Mesenchymal stem cell (in vitro differentiated cells and primary cell): ENCODE measurements around the gene RPTOR.
A peak's percentile ranks its signal among the peaks of the same experiment; 100 is the strongest.

Experiments
- DNase-seq: peaks from one replicate; pipeline ENCODE4 v3.0.0-alpha.2; 2013
- H2AFZ ChIP-seq: one replicate; pipeline ENCODE4 v1.6.1; 2013; ENCODE audit warnings: low read depth, mild to moderate bottlenecking, control low read depth, inconsistent platforms, low read length, moderate library complexity
- H2AK5ac ChIP-seq: 2 replicates; pipeline ENCODE4 v1.6.1; 2013; ENCODE audit warnings: low read length, moderate library complexity, mild to moderate bottlenecking, inconsistent platforms; ENCODE audit not compliant: severe bottlenecking
- H2BK120ac ChIP-seq: one replicate; pipeline ENCODE4 v1.6.1; 2013; ENCODE audit warnings: low read depth, mild to moderate bottlenecking, inconsistent platforms, low read length, moderate library complexity
- H2BK12ac ChIP-seq, 2 experiments: one replicate each; pipeline ENCODE4 v1.6.1; 2013; ENCODE audit warnings: inconsistent platforms in 2 of 2, low read length in 2 of 2, mild to moderate bottlenecking in 2 of 2, moderate library complexity in 2 of 2, control low read depth in 1 of 2
- H2BK15ac ChIP-seq: one replicate; pipeline ENCODE4 v1.6.1; 2013; ENCODE audit warnings: mild to moderate bottlenecking, low read depth, inconsistent platforms; ENCODE audit not compliant: poor library complexity, severe bottlenecking
- H2BK5ac ChIP-seq: 2 replicates; pipeline ENCODE4 v1.6.1; 2013; ENCODE audit warnings: low read depth, mild to moderate bottlenecking, low read length, control low read depth, inconsistent platforms; ENCODE audit not compliant: poor library complexity, severe bottlenecking
- H3K14ac ChIP-seq, 2 experiments: one replicate each; pipeline ENCODE4 v1.6.1; 2013; ENCODE audit warnings: inconsistent platforms in 2 of 2, low read length in 2 of 2, control low read depth in 1 of 2, mild to moderate bottlenecking in 1 of 2, moderate library complexity in 1 of 2
- H3K18ac ChIP-seq, 2 experiments: one replicate each; pipeline ENCODE4 v1.6.1; 2013; ENCODE audit warnings: inconsistent platforms in 2 of 2, low read length in 2 of 2, control low read depth in 1 of 2, low read depth in 1 of 2, mild to moderate bottlenecking in 1 of 2
- H3K23ac ChIP-seq, 2 experiments: one replicate each; pipeline ENCODE4 v1.6.1; 2013; ENCODE audit warnings: inconsistent platforms in 2 of 2, low read length in 2 of 2, mild to moderate bottlenecking in 2 of 2, moderate library complexity in 2 of 2, control low read depth in 1 of 2
- H3K27ac ChIP-seq: 2 replicates; pipeline ENCODE4 v1.5.1; 2013; ENCODE audit warnings: mild to moderate bottlenecking, moderate library complexity, low read length, control low read depth, inconsistent platforms; ENCODE audit not compliant: poor library complexity, severe bottlenecking
- H3K27me3 ChIP-seq, 2 experiments: 2 replicates each; pipeline versions ENCODE4 v1.6.1 to v1.7.0; 2013; ENCODE audit warnings: low read length in 2 of 2, mild to moderate bottlenecking in 2 of 2, moderate library complexity in 2 of 2, control low read depth in 1 of 2, inconsistent platforms in 1 of 2; ENCODE audit not compliant: control insufficient read depth in 1 of 2, insufficient read depth in 1 of 2
- H3K36me3 ChIP-seq, 2 experiments: 2 replicates each; pipeline versions ENCODE4 v1.6.1 to v1.7.0; 2013; ENCODE audit warnings: low read length in 2 of 2, control low read depth in 1 of 2, inconsistent platforms in 1 of 2, low read depth in 1 of 2, mild to moderate bottlenecking in 1 of 2; ENCODE audit not compliant: insufficient read depth in 2 of 2, control insufficient read depth in 1 of 2
- H3K4ac ChIP-seq, 2 experiments: one replicate each; pipeline ENCODE4 v1.6.1; 2013; ENCODE audit warnings: inconsistent platforms in 2 of 2, low read length in 2 of 2, mild to moderate bottlenecking in 2 of 2, moderate library complexity in 2 of 2, control low read depth in 1 of 2, low read depth in 1 of 2
- H3K4me1 ChIP-seq: 2 replicates; pipeline ENCODE4 v1.6.1; 2013; ENCODE audit warnings: low read depth, low read length, control low read depth; ENCODE audit not compliant: control insufficient read depth, insufficient read depth
- H3K4me2 ChIP-seq: 2 replicates; pipeline ENCODE4 v1.6.1; 2013; ENCODE audit warnings: low read length, mild to moderate bottlenecking, inconsistent platforms; ENCODE audit not compliant: poor library complexity, severe bottlenecking
- H3K4me3 ChIP-seq, 2 experiments: 2 replicates each; pipeline versions ENCODE4 v1.5.1 to v1.7.0; 2013; ENCODE audit warnings: low read length in 2 of 2, mild to moderate bottlenecking in 2 of 2, control low read depth in 1 of 2, low read depth in 1 of 2; ENCODE audit not compliant: insufficient read depth in 1 of 2
- H3K79me1 ChIP-seq: replicated peaks from 2 replicates; pipeline ENCODE4 v1.6.1; 2013; ENCODE audit warnings: mild to moderate bottlenecking, control low read depth, low read length, inconsistent platforms; ENCODE audit not compliant: poor library complexity, severe bottlenecking
- H3K9ac ChIP-seq: 2 replicates; pipeline ENCODE4 v1.7.0; 2013; ENCODE audit warnings: mild to moderate bottlenecking, low read length, moderate library complexity
- H3K9me3 ChIP-seq: 2 replicates; pipeline ENCODE4 v1.7.0; 2013; ENCODE audit warnings: mild to moderate bottlenecking, low read length; ENCODE audit not compliant: control insufficient read depth
- H4K8ac ChIP-seq: one replicate; pipeline ENCODE4 v1.6.1; 2013; ENCODE audit warnings: inconsistent platforms, mild to moderate bottlenecking, low read length, moderate library complexity
- H4K91ac ChIP-seq: one replicate; pipeline ENCODE4 v1.6.1; 2013; ENCODE audit warnings: mild to moderate bottlenecking, low read length, inconsistent platforms
- WGBS: methylation state at CpG from one replicate; pipeline ENCODE4 v1.1.7; 2013; ENCODE audit warnings: mixed read lengths; 5-methylcytosine and 5-hydroxymethylcytosine counted together

The RPTOR gene

DNA sequence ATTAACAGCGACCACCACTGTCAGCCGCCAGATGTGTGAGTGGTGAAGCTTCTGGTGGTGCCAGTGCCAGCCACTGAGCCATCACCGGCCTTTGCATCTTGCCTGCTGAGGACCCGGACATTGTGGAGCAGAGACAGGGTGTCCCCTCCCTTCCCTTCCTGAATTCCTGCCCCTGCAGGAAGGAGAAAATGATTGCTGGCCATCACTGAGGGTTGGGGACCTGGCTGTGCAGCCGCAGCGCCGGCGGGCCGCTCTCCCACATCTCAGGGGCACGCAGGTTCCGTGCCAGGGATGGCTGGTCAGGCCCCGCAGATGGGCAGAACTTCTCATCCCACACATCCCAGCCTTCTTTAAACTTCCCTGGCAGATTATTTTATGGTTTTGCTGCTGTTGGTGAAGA, 56.5 kb downstream of the RPTOR start:
- H3K4me3 ChIP-seq, result no peak overlapping the region
- H2BK120ac ChIP-seq, result no peak overlapping the region
- H2BK15ac ChIP-seq, result no peak overlapping the region
- H3K79me1 ChIP-seq, result peaks cover 53% of the 10 kb centered on the region
- H3K36me3 ChIP-seq, result peaks cover 0 to 3% of the 10 kb centered on the region in 2 experiments
- H3K18ac ChIP-seq, result no peak overlapping the region
- peak overlapping the region in 1 of 2 experiments; percentile 72 for H2BK12ac ChIP-seq
- no peak overlapping the region for H3K14ac ChIP-seq
- H4K91ac ChIP-seq, result no peak overlapping the region
- no peak overlapping the region for H2AK5ac ChIP-seq
- no peak overlapping the region for H3K4ac ChIP-seq
- H3K4me1 ChIP-seq, result peaks cover 4% of the 10 kb centered on the region
- WGBS, result 96% methylated on average over 5 of the region's 12 CpGs
- no peak overlapping the region for H4K8ac ChIP-seq
- no peak overlapping the region for H3K27ac ChIP-seq
- H3K9me3 ChIP-seq, result no peaks in the 10 kb centered on the region
- H3K27me3 ChIP-seq, result no peaks in the 10 kb centered on the region
- DNase-seq, result no peak
- no peak overlapping the region for H3K9ac ChIP-seq
- H3K23ac ChIP-seq, result no peak overlapping the region
- H3K4me2 ChIP-seq, result no peak overlapping the region
- no peak overlapping the region for H2BK5ac ChIP-seq
- H2AFZ ChIP-seq, result no peak overlapping the region

DNA sequence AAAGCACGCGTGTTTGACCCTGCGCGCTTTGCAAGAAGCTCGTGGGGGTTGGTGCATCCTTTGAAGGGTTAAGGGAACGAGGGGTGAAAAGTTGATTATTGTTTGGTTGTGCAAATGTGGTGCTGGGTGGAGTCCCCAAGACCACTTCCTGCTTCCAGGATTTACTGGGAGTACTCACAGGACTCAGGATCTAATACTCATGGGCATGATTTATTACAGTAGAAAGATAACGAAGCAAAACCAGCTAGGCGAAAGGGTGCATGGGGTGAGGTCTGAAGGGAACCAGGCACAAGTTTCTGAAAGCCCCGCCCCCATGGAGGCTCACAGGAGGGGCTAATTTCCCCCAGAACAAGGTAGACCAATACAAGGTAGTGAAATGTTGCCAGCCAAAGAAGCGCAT, 58.8 kb downstream of the RPTOR start:
- Histone ChIP-seq H3K36me3 (peaks cover 0 to 3% of the 10 kb centered on the region in 2 experiments), H3K9me3 (no peaks in the 10 kb centered on the region), H3K4me2 (no peak overlapping the region), H3K4me3 (no peak overlapping the region), H2AK5ac (no peak overlapping the region), H3K4ac (no peak overlapping the region), H2BK120ac (no peak overlapping the region), H3K27me3 (no peaks in the 10 kb centered on the region), H3K4me1 (peaks cover 2% of the 10 kb centered on the region), H3K14ac (no peak overlapping the region), H4K8ac (no peak overlapping the region), H2AFZ (no peak overlapping the region), H3K9ac (no peak overlapping the region), H3K18ac (no peak overlapping the region), H3K79me1 (peaks cover 50% of the 10 kb centered on the region), H2BK5ac (no peak overlapping the region), H4K91ac (no peak overlapping the region), H3K23ac (no peak overlapping the region), H2BK12ac (no peak overlapping the region), H2BK15ac (no peak overlapping the region), H3K27ac (no peak overlapping the region)
- DNase-seq, result no peak
- 80% methylated on average over 10 of the region's 10 CpGs for WGBS

DNA sequence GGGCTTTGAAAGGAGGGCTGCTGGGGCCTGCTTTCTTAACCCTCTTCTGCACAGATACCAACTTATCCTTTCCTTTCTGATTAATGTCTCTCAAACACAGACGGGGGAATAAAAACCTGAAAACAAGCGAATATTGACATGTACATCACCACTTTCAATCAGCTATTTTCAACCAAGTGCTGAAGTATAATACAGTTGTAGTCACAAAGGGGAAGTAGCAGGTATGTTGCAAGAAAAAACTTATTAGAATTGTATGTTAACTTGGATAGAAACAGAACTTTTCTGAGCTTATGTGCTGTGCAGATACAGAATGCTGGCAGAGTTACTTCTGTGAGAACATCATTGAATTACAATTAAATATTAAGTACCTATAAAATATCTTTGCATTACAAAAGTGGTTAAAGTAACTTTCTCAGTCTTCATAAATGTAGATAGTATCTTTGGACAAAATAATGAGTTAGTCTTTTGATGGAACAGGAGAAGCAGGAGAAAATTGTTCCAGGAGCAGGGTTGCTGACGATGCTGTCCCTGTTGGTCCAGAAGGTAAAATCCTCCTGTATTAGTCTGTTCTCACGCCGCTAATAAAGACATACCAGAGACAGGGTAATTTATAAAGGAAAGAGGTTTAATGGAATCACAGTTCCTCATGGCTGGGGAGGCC, 59.5 kb downstream of the RPTOR start:
- Histone ChIP-seq H3K79me1 (peaks cover 54% of the 10 kb centered on the region), H3K4me3 (no peak overlapping the region), H2AFZ (no peak overlapping the region), H2BK5ac (no peak overlapping the region), H2AK5ac (no peak overlapping the region), H3K27me3 (no peaks in the 10 kb centered on the region), H3K4me1 (no peaks in the 10 kb centered on the region), H3K36me3 (peaks cover 0 to 3% of the 10 kb centered on the region in 2 experiments), H3K4me2 (no peak overlapping the region), H2BK15ac (no peak overlapping the region), H3K27ac (no peak overlapping the region), H2BK120ac (no peak overlapping the region), H3K9me3 (no peaks in the 10 kb centered on the region), H4K91ac (no peak overlapping the region), H3K9ac (no peak overlapping the region), H3K14ac (no peak overlapping the region), H2BK12ac (peak overlapping the region in 1 of 2 experiments; percentile 17), H3K18ac (no peak overlapping the region), H4K8ac (peak overlapping the region; percentile 21), H3K4ac (no peak overlapping the region), H3K23ac (no peak overlapping the region)
- no peak for DNase-seq
- WGBS, result 93% methylated on average over 3 of the region's 5 CpGs

DNA sequence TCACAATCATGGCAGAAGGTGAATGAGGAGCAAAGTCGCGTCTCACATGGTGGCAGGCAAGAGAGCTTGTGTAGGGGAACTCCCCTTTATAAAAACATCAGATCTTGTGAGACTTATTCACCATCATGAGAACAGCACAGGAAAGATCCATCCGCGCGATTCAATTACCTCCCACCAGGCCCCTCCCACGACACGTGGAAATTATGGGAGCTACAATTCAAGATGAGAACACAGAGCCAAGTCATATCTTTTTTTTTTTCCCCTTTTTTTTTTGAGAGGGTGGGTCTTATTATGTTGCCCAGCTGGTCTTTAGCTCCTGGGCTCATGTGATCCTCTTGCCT, 60.0 kb downstream of the RPTOR start:
- no peak overlapping the region for H3K27ac ChIP-seq
- H2AFZ ChIP-seq, result no peak overlapping the region
- WGBS, result 97% methylated on average over 7 of the region's 7 CpGs
- no peak overlapping the region for H4K91ac ChIP-seq
- no peaks in the 10 kb centered on the region for H3K9me3 ChIP-seq
- H3K79me1 ChIP-seq, result peaks cover 52% of the 10 kb centered on the region
- H3K36me3 ChIP-seq, result peaks cover 0 to 3% of the 10 kb centered on the region in 2 experiments
- DNase-seq, result no peak
- H3K4ac ChIP-seq, result no peak overlapping the region
- no peak overlapping the region for H3K4me2 ChIP-seq
- H3K18ac ChIP-seq, result no peak overlapping the region
- H2BK15ac ChIP-seq, result no peak overlapping the region
- H3K27me3 ChIP-seq, result no peaks in the 10 kb centered on the region
- H2BK5ac ChIP-seq, result no peak overlapping the region
- H3K4me3 ChIP-seq, result no peak overlapping the region
- no peak overlapping the region for H2AK5ac ChIP-seq
- no peak overlapping the region for H3K9ac ChIP-seq
- no peak overlapping the region for H3K23ac ChIP-seq
- H3K4me1 ChIP-seq, result no peaks in the 10 kb centered on the region
- H3K14ac ChIP-seq, result no peak overlapping the region
- H2BK12ac ChIP-seq, result no peak overlapping the region
- no peak overlapping the region for H4K8ac ChIP-seq
- H2BK120ac ChIP-seq, result no peak overlapping the region
